DMS153 treated with DMSO at 0.1 percent for 48 hours (cell line): ENCODE measurements around the gene GJB2.
"Not testable (repeated sequence)": the region's sequence is repeated elsewhere in the genome, so short reads cannot be mapped to it uniquely, and the experiment has no call there.

Source experiments
- DNase-seq: peaks from one replicate; lab custom pipeline; 2025; ENCODE audit not compliant: unreplicated experiment; lab: John Stamatoyannopoulos, UW

Gene GJB2

GRCh38 chr13:20171364-20171763 is 21.4 kb downstream of the GJB2 start:
- no peak for DNase-seq

- DNase-seq: no peak
These were observed 21.8 kb downstream of the GJB2 start for GRCh38 chr13:20170921-20171320.

- no peak for DNase-seq
These were observed 24.3 kb downstream of the GJB2 start for GRCh38 chr13:20168396-20168795.

- no peak for DNase-seq
These were observed 27.1 kb downstream of the GJB2 start for GRCh38 chr13:20165417-20166257.

- DNase-seq: no peak
These were observed 30.8 kb downstream of the GJB2 start for GRCh38 chr13:20161951-20162300.

GRCh38 chr13:20161275-20161950 is 31.3 kb downstream of the GJB2 start:
- no peak for DNase-seq

GRCh38 chr13:20160306-20161274 is 32.1 kb downstream of the GJB2 start, which contains the start of gene GJA3:
TSS of gene GJA3 (minus strand) at chr13:20161052. CDS start at chr13:20143288, 17,764 bp downstream.
- DNase-seq: no peak

- no peak for DNase-seq
These were observed 33.0 kb downstream of the GJB2 start for GRCh38 chr13:20159646-20160305.

GRCh38 chr13:20157151-20157796 is 35.5 kb downstream of the GJB2 start:
- DNase-seq: no peak

- DNase-seq: no peak
These were observed 36.0 kb downstream of the GJB2 start for GRCh38 chr13:20156702-20157101.

GRCh38 chr13:20153290-20153689 is 39.4 kb downstream of the GJB2 start:
- DNase-seq: not testable (repeated sequence)

- DNase-seq: no peak
These were observed 41.1 kb downstream of the GJB2 start for GRCh38 chr13:20151612-20152011.

GRCh38 chr13:20151016-20151415 is 41.7 kb downstream of the GJB2 start:
- DNase-seq: no peak

- no peak for DNase-seq
These were observed 42.2 kb downstream of the GJB2 start for GRCh38 chr13:20150561-20150960.

- DNase-seq: no peak
These were observed 43.0 kb downstream of the GJB2 start for GRCh38 chr13:20149762-20150161.

- no peak for DNase-seq
These were observed 44.1 kb downstream of the GJB2 start for GRCh38 chr13:20148501-20149183.

- no peak for DNase-seq
These were observed 46.4 kb downstream of the GJB2 start for GRCh38 chr13:20146381-20146780.

GRCh38 chr13:20145521-20145920 is 47.2 kb downstream of the GJB2 start:
- DNase-seq: no peak

- DNase-seq: no peak
These were observed 48.4 kb downstream of the GJB2 start for GRCh38 chr13:20144141-20144850.
